ENCODE results near the gene DCT. TPM values are rescaled to one million over a fixed set of nuclear protein-coding genes. Genes with fewer than 3 reads are reported as not detected.

Gene DCT
- total RNA-seq, 3 donors from 2014 or later (not counting 1 experiment from before 2014, with no cell fraction given) = 0.16 to 0.75 (median 0.28) TPM

DNA sequence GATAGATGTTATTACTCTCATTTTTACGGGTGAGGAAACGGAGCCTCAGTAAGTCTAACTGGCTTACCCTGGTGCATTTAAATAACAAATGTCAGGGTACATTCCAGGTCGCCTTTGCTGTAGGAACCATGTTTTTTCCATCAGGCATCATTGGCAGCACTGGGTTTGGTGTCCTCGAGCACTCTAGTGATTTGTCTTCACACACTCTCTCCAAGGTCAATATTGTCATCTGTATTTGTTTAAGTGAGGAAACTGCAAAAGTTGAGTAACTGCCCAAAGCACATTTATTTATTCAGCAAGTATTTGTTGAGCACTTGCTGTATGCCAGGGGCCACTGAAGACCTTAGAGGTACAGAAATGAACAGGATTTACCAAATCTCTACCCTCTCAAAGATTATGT is 78.6 kb downstream of the DCT start:
- WGBS (ENCODE audit: insufficient coverage) = 86% methylated on average over 3 of the region's 4 CpGs
- no peak for TF ChIP-seq CTCF (IDR thresholded peaks at IDR 0.05)
- ATAC-seq (no peak), DNase-seq (no peak)
- Mint-ChIP-seq H3K27ac (no peak overlapping the region), H3K36me3 (no peaks in the 10 kb centered on the region), H3K4me1 (no peaks in the 10 kb centered on the region), H3K4me3 (no peak overlapping the region), H3K27me3 (ENCODE audit: low read depth in 2 of 2) (peaks cover 0 to 10% of the 10 kb centered on the region in 2 donors), H3K9me3 (no peaks in the 10 kb centered on the region)
- no peaks in the 10 kb centered on the region for H3K36me3 ChIP-seq (ENCODE audit: control insufficient read depth, insufficient read depth, low read length)
- H3K4me1 ChIP-seq (ENCODE audit: control insufficient read depth, insufficient read depth, low read length) = no peaks in the 10 kb centered on the region
- intact Hi-C loops (cut with micrococcal nuclease) = no loop called here
- no peaks in the 10 kb centered on the region for H3K27me3 ChIP-seq (ENCODE audit: control insufficient read depth, insufficient read depth, low read length)
- H3K4me3 ChIP-seq (ENCODE audit: low read length) = no peak overlapping the region
- no peak overlapping the region for H3K27ac ChIP-seq (ENCODE audit: low read length)
- no peaks in the 10 kb centered on the region for H3K9me3 ChIP-seq (ENCODE audit: control insufficient read depth, insufficient read depth, low read length)

DNA sequence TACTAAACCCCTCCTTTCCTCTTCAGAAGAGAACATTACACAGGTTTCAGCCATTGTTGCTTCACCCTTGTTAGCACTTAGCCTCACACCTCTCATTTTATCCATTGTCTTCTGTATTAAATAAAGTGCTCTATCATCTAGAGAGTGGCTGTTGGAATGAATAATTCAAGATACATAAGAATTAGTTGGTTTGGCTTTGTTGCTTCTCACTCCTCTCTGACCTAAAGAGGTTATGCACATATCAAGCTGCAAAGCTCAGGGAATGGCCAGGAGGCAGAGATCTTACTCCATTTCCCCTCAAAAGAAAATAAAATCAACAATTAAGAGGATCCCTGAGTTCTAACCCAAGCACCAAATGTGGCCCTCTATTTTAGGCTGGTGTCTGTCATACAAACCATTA is 79.7 kb downstream of the DCT start:
- Mint-ChIP-seq H3K9me3 (no peaks in the 10 kb centered on the region), H3K4me3 (no peak overlapping the region), H3K27ac (no peak overlapping the region), H3K4me1 (no peaks in the 10 kb centered on the region), H3K36me3 (no peaks in the 10 kb centered on the region), H3K27me3 (ENCODE audit: low read depth in 2 of 2) (peaks cover 0 to 10% of the 10 kb centered on the region in 2 donors)
- Histone ChIP-seq H3K36me3 (ENCODE audit: control insufficient read depth, insufficient read depth, low read length) (no peaks in the 10 kb centered on the region), H3K27me3 (ENCODE audit: control insufficient read depth, insufficient read depth, low read length) (no peaks in the 10 kb centered on the region), H3K4me3 (ENCODE audit: low read length) (no peak overlapping the region), H3K4me1 (ENCODE audit: control insufficient read depth, insufficient read depth, low read length) (no peaks in the 10 kb centered on the region), H3K9me3 (ENCODE audit: control insufficient read depth, insufficient read depth, low read length) (no peaks in the 10 kb centered on the region), H3K27ac (ENCODE audit: low read length) (no peak overlapping the region)
- no peak for TF ChIP-seq CTCF (IDR thresholded peaks at IDR 0.05)
- no peak for ATAC-seq
- DNase-seq = no peak
- intact Hi-C loops (cut with micrococcal nuclease) = no loop called here

DNA sequence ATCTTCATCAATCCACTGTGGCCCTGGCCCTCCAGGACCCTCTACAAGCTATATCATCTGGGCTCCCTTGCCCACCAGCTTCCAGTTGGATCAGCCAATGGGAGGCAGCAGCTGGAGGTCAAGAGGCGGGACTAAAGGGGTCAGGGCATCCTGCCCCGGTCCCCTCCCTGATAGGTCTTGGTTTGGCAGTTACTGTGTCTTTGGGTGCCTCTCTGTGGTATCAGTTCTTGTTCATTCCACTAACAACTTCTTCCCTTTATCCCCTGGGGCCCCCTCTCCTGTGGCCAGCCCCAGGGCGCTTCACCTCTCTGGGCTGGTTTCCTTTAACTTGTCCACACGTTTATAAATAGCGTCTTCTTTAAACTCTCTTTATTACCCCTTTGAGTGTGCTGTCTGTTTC is 83.6 kb downstream of the DCT start:
- no peak for TF ChIP-seq CTCF (IDR thresholded peaks at IDR 0.05)
- Mint-ChIP-seq H3K4me1 (no peaks in the 10 kb centered on the region), H3K9me3 (no peaks in the 10 kb centered on the region), H3K4me3 (no peak overlapping the region), H3K27me3 (ENCODE audit: low read depth in 2 of 2) (peaks cover 0 to 7% of the 10 kb centered on the region in 2 donors), H3K36me3 (no peaks in the 10 kb centered on the region), H3K27ac (no peak overlapping the region)
- no peak for ATAC-seq
- Histone ChIP-seq H3K36me3 (ENCODE audit: control insufficient read depth, insufficient read depth, low read length) (no peaks in the 10 kb centered on the region), H3K4me1 (ENCODE audit: control insufficient read depth, insufficient read depth, low read length) (no peaks in the 10 kb centered on the region), H3K27me3 (ENCODE audit: control insufficient read depth, insufficient read depth, low read length) (no peaks in the 10 kb centered on the region), H3K9me3 (ENCODE audit: control insufficient read depth, insufficient read depth, low read length) (no peaks in the 10 kb centered on the region), H3K4me3 (ENCODE audit: low read length) (no peak overlapping the region), H3K27ac (ENCODE audit: low read length) (no peak overlapping the region)
- DNase-seq = no peak
- intact Hi-C loops (cut with micrococcal nuclease) = no loop called here
- 67% methylated on average over 4 of the region's 5 CpGs for WGBS (ENCODE audit: insufficient coverage)

- Mint-ChIP-seq H3K36me3 (no peaks in the 10 kb centered on the region), H3K4me3 (no peak overlapping the region), H3K27ac (no peak overlapping the region), H3K27me3 (ENCODE audit: low read depth in 2 of 2) (peaks cover 0 to 9% of the 10 kb centered on the region in 2 donors), H3K9me3 (no peaks in the 10 kb centered on the region), H3K4me1 (no peaks in the 10 kb centered on the region)
- WGBS (ENCODE audit: insufficient coverage) = 86% methylated on average over 4 of the region's 4 CpGs
- Histone ChIP-seq H3K27ac (ENCODE audit: low read length) (no peak overlapping the region), H3K27me3 (ENCODE audit: control insufficient read depth, insufficient read depth, low read length) (no peaks in the 10 kb centered on the region), H3K4me1 (ENCODE audit: control insufficient read depth, insufficient read depth, low read length) (no peaks in the 10 kb centered on the region), H3K9me3 (ENCODE audit: control insufficient read depth, insufficient read depth, low read length) (no peaks in the 10 kb centered on the region), H3K36me3 (ENCODE audit: control insufficient read depth, insufficient read depth, low read length) (no peaks in the 10 kb centered on the region), H3K4me3 (ENCODE audit: low read length) (no peak overlapping the region)
- intact Hi-C loops (cut with micrococcal nuclease) = no loop called here
- TF ChIP-seq CTCF (IDR thresholded peaks at IDR 0.05) = no peak
- ATAC-seq = no peak
- DNase-seq = no peak
These were observed 84.8 kb downstream of the DCT start for GRCh38 chr13:94394723-94395122.
